Measurements from ENCODE around the gene USP24.
"Not testable (repeated sequence)": the region's sequence is repeated elsewhere in the genome, so short reads cannot be mapped to it uniquely, and the experiment has no call there.

The USP24 gene

DNA sequence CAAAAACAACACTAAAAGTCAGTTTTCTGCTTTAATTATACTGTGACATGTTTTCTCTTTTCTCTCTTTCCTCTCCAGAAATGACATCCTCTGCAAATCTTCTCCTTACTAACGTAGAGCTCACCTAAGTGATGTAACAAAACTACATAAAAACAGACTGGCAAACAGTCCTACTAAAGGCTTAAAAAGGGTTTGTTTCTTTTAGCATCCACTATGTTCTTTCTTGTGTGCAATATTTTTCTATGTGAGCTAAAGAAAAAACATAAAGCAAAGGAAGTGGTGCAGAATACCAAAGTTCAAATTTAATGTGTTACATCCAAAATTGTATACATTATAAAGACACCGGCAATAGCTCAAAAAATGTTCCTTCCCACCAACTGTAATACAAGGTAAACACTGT lies 14.5 kb downstream of the USP24 start:
- Histone ChIP-seq H3K4me2 (ENCODE audit: low read depth, low read length, poor library complexity, severe bottlenecking) (no peak overlapping the region), H3K9me2 (replicated peaks; ENCODE audit: low read depth, low read length) (no peaks in the 10 kb centered on the region), H3K9me3 (ENCODE audit: insufficient read depth, low read depth, low read length) (no peaks in the 10 kb centered on the region), H2AFZ (ENCODE audit: low read length) (no peak overlapping the region), H3F3A (ENCODE audit: low read depth) (no peaks in the 10 kb centered on the region), H3K79me2 (ENCODE audit: insufficient read depth, low read length) (peaks cover 98% of the 10 kb centered on the region), H3K36me3 (ENCODE audit: insufficient read depth, low read length) (peaks cover 25% of the 10 kb centered on the region; the same call in 1 of the 2 replicates), H3K4me1 (ENCODE audit: insufficient read depth, low read length, poor library complexity, severe bottlenecking) (peaks cover 44% of the 10 kb centered on the region), H3K27me3 (ENCODE audit: insufficient read depth, low read length, poor library complexity, severe bottlenecking) (no peaks in the 10 kb centered on the region), H4K20me1 (ENCODE audit: insufficient read depth, low read length, poor library complexity, severe bottlenecking) (peaks cover 74% of the 10 kb centered on the region), H3K9ac (ENCODE audit: low read depth, low read length, poor library complexity, severe bottlenecking) (no peak overlapping the region), H3K4me3 (ENCODE audit: low read length, poor library complexity, severe bottlenecking) (no peak overlapping the region)
- no peak for TF ChIP-seq EZH2phosphoT487 (IDR thresholded peaks at IDR 0.05; ENCODE audit: borderline replicate concordance)
- TF ChIP-seq, protein P1, sequence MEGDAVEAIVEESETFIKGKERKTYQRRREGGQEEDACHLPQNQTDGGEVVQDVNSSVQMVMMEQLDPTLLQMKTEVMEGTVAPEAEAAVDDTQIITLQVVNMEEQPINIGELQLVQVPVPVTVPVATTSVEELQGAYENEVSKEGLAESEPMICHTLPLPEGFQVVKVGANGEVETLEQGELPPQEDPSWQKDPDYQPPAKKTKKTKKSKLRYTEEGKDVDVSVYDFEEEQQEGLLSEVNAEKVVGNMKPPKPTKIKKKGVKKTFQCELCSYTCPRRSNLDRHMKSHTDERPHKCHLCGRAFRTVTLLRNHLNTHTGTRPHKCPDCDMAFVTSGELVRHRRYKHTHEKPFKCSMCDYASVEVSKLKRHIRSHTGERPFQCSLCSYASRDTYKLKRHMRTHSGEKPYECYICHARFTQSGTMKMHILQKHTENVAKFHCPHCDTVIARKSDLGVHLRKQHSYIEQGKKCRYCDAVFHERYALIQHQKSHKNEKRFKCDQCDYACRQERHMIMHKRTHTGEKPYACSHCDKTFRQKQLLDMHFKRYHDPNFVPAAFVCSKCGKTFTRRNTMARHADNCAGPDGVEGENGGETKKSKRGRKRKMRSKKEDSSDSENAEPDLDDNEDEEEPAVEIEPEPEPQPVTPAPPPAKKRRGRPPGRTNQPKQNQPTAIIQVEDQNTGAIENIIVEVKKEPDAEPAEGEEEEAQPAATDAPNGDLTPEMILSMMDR (conservative IDR thresholded peaks at IDR 0.05; ENCODE audit: low read length): no peak

DNA sequence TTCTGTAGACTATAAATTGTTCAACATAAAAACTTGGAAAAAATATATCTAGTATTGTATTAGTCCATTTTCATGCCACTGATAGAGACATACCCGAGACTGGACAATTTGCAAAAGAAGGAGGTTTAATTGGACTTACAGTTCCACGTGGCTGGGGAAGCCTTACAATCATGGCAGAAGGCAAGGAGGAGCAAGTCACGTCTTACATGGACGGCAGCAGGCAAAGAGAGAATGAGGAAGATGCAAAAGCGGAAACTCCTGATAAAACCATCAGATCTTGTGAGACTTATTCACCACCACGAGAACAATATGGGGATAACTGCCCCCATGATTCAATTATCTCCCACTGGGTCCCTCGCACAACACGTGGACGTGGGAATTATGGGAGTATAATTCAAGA lies 15.4 kb downstream of the USP24 start:
- not testable (repeated sequence) for H3K9me2 ChIP-seq (replicated peaks; ENCODE audit: low read depth, low read length); H3K9ac ChIP-seq (ENCODE audit: low read depth, low read length, poor library complexity, severe bottlenecking); H2AFZ ChIP-seq (ENCODE audit: low read length); H3K4me3 ChIP-seq (ENCODE audit: low read length, poor library complexity, severe bottlenecking); H3F3A ChIP-seq (ENCODE audit: low read depth); H3K27me3 ChIP-seq (ENCODE audit: insufficient read depth, low read length, poor library complexity, severe bottlenecking); H3K4me2 ChIP-seq (ENCODE audit: low read depth, low read length, poor library complexity, severe bottlenecking); H3K9me3 ChIP-seq (ENCODE audit: insufficient read depth, low read depth, low read length)
- peaks cover 70% of the 10 kb centered on the region for H4K20me1 ChIP-seq (ENCODE audit: insufficient read depth, low read length, poor library complexity, severe bottlenecking)
- peaks cover 25% of the 10 kb centered on the region; the same call in 1 of the 2 replicates for H3K36me3 ChIP-seq (ENCODE audit: insufficient read depth, low read length)
- H3K4me1 ChIP-seq (ENCODE audit: insufficient read depth, low read length, poor library complexity, severe bottlenecking): peaks cover 35% of the 10 kb centered on the region
- H3K79me2 ChIP-seq (ENCODE audit: insufficient read depth, low read length): peaks cover 98% of the 10 kb centered on the region

DNA sequence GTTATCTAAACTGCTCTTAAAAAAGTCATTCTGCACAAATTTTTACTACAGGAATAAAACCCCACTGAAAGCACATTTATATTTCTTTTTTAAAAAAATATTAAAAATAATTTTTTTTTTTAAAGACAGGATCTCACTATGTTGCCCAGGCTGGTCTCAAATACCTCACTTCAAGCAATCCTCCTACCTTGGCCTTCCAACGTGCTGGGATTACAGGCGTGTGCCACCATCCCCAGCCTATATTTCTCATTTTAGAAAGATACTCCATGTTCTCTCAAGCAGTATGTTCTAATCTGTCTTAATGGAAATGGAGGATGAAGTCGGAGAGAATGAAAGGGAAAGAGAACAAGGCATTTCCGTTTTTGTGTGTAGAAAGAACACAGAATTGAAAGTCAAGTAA lies 17.1 kb downstream of the USP24 start:
- H3K9me2 ChIP-seq (replicated peaks; ENCODE audit: low read depth, low read length): no peaks in the 10 kb centered on the region
- peaks cover 28% of the 10 kb centered on the region; the same call in 1 of the 2 replicates for H3K36me3 ChIP-seq (ENCODE audit: insufficient read depth, low read length)

DNA sequence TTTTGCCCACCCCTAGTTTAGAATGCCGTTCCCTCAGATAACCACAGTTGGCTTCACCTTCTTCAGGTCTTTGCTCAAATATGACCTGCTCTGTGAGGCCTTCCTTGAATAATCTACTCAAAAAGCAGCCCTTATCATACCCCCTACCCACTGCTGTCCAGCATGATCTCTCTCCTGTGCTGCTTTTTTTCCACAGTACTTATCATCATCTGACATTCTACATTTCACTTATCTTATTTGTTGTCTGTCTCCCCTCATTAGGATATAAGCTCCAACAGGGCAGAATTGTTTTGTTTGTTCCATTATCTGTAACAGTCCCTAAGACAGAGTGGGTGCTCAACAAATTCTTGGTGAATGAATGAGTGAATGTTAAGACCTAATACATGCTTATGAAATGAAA lies 18.1 kb downstream of the USP24 start:
- H3K9ac ChIP-seq (ENCODE audit: low read depth, low read length, poor library complexity, severe bottlenecking): no peak overlapping the region
- no peak overlapping the region for H2AFZ ChIP-seq (ENCODE audit: low read length)
- H3K9me2 ChIP-seq (replicated peaks; ENCODE audit: low read depth, low read length): no peaks in the 10 kb centered on the region
- peaks cover 97% of the 10 kb centered on the region for H3K79me2 ChIP-seq (ENCODE audit: insufficient read depth, low read length)
- H3K4me3 ChIP-seq (ENCODE audit: low read length, poor library complexity, severe bottlenecking): no peak overlapping the region
- TF ChIP-seq EZH2phosphoT487 (IDR thresholded peaks at IDR 0.05; ENCODE audit: borderline replicate concordance): no peak
- TF ChIP-seq, protein P1 (conservative IDR thresholded peaks at IDR 0.05; ENCODE audit: low read length): no peak
- H3F3A ChIP-seq (ENCODE audit: low read depth): no peaks in the 10 kb centered on the region
- H3K9me3 ChIP-seq (ENCODE audit: insufficient read depth, low read depth, low read length): no peaks in the 10 kb centered on the region
- no peaks in the 10 kb centered on the region for H3K27me3 ChIP-seq (ENCODE audit: insufficient read depth, low read length, poor library complexity, severe bottlenecking)
- peaks cover 27% of the 10 kb centered on the region; the same call in 1 of the 2 replicates for H3K36me3 ChIP-seq (ENCODE audit: insufficient read depth, low read length)
- H3K4me2 ChIP-seq (ENCODE audit: low read depth, low read length, poor library complexity, severe bottlenecking): no peak overlapping the region
- peaks cover 60% of the 10 kb centered on the region for H4K20me1 ChIP-seq (ENCODE audit: insufficient read depth, low read length, poor library complexity, severe bottlenecking)
- H3K4me1 ChIP-seq (ENCODE audit: insufficient read depth, low read length, poor library complexity, severe bottlenecking): peaks cover 15% of the 10 kb centered on the region

More for the DNA sequence above, 17.1 kb downstream of the USP24 start:
- peaks cover 98% of the 10 kb centered on the region for H3K79me2 ChIP-seq (ENCODE audit: insufficient read depth, low read length)
- H3K4me3 ChIP-seq (ENCODE audit: low read length, poor library complexity, severe bottlenecking): no peak overlapping the region
- no peak overlapping the region for H2AFZ ChIP-seq (ENCODE audit: low read length)
- peaks cover 20% of the 10 kb centered on the region for H3K4me1 ChIP-seq (ENCODE audit: insufficient read depth, low read length, poor library complexity, severe bottlenecking)
- H3F3A ChIP-seq (ENCODE audit: low read depth): no peaks in the 10 kb centered on the region
- no peaks in the 10 kb centered on the region for H3K9me3 ChIP-seq (ENCODE audit: insufficient read depth, low read depth, low read length)
- no peak overlapping the region for H3K9ac ChIP-seq (ENCODE audit: low read depth, low read length, poor library complexity, severe bottlenecking)
- H3K27me3 ChIP-seq (ENCODE audit: insufficient read depth, low read length, poor library complexity, severe bottlenecking): no peaks in the 10 kb centered on the region
- H4K20me1 ChIP-seq (ENCODE audit: insufficient read depth, low read length, poor library complexity, severe bottlenecking): peaks cover 63% of the 10 kb centered on the region
- no peak for TF ChIP-seq EZH2phosphoT487 (IDR thresholded peaks at IDR 0.05; ENCODE audit: borderline replicate concordance)
- TF ChIP-seq, protein P1 (conservative IDR thresholded peaks at IDR 0.05; ENCODE audit: low read length): no peak
- no peak overlapping the region for H3K4me2 ChIP-seq (ENCODE audit: low read depth, low read length, poor library complexity, severe bottlenecking)
